Stomach (tissue), 4 donors: ENCODE measurements around the gene PDIA6.

Experiments used
- CTCF ChIP-seq, 7 experiments: fragments of 450-650 bp in 4 of 7; fragments of 200-600 bp in 3 of 7; sonication (generic) in 3 of 7; IDR thresholded peaks; one replicate each; pipeline ENCODE4 v1.5.1; 2016 to 2019; ENCODE audit warnings: antibody characterized with exemption in 7 of 7, control low read depth in 2 of 7, mild to moderate bottlenecking in 1 of 7
- POLR2A ChIP-seq, 4 donors: fragments of 450-650 bp; IDR thresholded peaks; one replicate each; pipeline ENCODE4 v1.6.1; 2016; ENCODE audit warnings: antibody characterized with exemption in 4 of 4, control low read depth in 2 of 4, mild to moderate bottlenecking in 1 of 4, moderate library complexity in 1 of 4
- POLR2AphosphoS5 ChIP-seq, 3 donors: sonication (generic); formaldehyde crosslinking; IDR thresholded peaks; one replicate each; pipeline ENCODE4 v1.6.1; 2016; ENCODE audit warnings: antibody characterized with exemption in 3 of 3

GRCh38 chr2:10798783-10799182 lies 13.8 kb downstream of the PDIA6 start:
- TF ChIP-seq CTCF (IDR thresholded peaks at IDR 0.05) (no peak), POLR2A (IDR thresholded peaks at IDR 0.05) (no peak), POLR2AphosphoS5 (IDR thresholded peaks at IDR 0.05) (no peak)
